SK-N-SH treated with all-trans-retinoic acid at 6 μM for 48 hours (cell line): ENCODE results near the gene LBHD1.
"Not testable (repeated sequence)": the region's sequence is repeated elsewhere in the genome, so short reads cannot be mapped to it uniquely, and the experiment has no call there.

Source experiments
- ATAC-seq: fragments of 200-7000 bp; cut with Tn5 transposase; 3 replicates; pipeline ENCODE4 v1.9.1; 2020; ENCODE audit warnings: mild to moderate bottlenecking, moderate library complexity
- CSDC2 ChIP-seq: fragments of 250-450 bp; sonication (Bioruptor Pico); IDR thresholded peaks from 2 replicates; pipeline ENCODE4 v1.5.0; 2020; ENCODE audit warnings: mild to moderate bottlenecking, moderate library complexity
- GLIS3 ChIP-seq: fragments of 250-450 bp; sonication (Bioruptor Pico); IDR thresholded peaks from 2 replicates; pipeline ENCODE4 v1.5.0; 2020; ENCODE audit warnings: mild to moderate bottlenecking, moderate library complexity
- ISL1 ChIP-seq: fragments of 250-450 bp; sonication (Bioruptor Pico); IDR thresholded peaks from 2 replicates; pipeline ENCODE4 v2.1.2; 2022; ENCODE audit warnings: mild to moderate bottlenecking, moderate library complexity
- OSR1 ChIP-seq: fragments of 250-450 bp; sonication (Bioruptor Pico); IDR thresholded peaks from 2 replicates; pipeline ENCODE4 v1.8.0; 2022; ENCODE audit warnings: moderate library complexity, mild to moderate bottlenecking, inconsistent platforms
- PPARA ChIP-seq: fragments of 250-450 bp; sonication (Bioruptor Pico); IDR thresholded peaks from 2 replicates; pipeline ENCODE4 v1.5.0; 2020; ENCODE audit warnings: mild to moderate bottlenecking, borderline replicate concordance
- RARB ChIP-seq: fragments of 250-450 bp; sonication (Bioruptor Pico); IDR thresholded peaks from 2 replicates; pipeline ENCODE4 v1.8.0; 2021; ENCODE audit warnings: mild to moderate bottlenecking, moderate library complexity
- SNAI2 ChIP-seq: fragments of 250-450 bp; sonication (Bioruptor Pico); IDR thresholded peaks from 2 replicates; pipeline ENCODE4 v1.5.0; 2020; ENCODE audit warnings: mild to moderate bottlenecking, moderate library complexity
- TCF4 ChIP-seq: fragments of 250-450 bp; sonication (Bioruptor Pico); IDR thresholded peaks from 2 replicates; pipeline ENCODE4 v1.8.0; 2021; ENCODE audit warnings: mild to moderate bottlenecking, moderate library complexity, borderline replicate concordance
- TOX ChIP-seq: fragments of 250-450 bp; sonication (Bioruptor Pico); IDR thresholded peaks from 2 replicates; pipeline ENCODE4 v1.8.0; 2021; ENCODE audit warnings: mild to moderate bottlenecking, moderate library complexity, borderline replicate concordance
- ZC3H10 ChIP-seq: fragments of 250-450 bp; sonication (Bioruptor Pico); IDR thresholded peaks from 2 replicates; pipeline ENCODE4 v1.5.1; 2021; ENCODE audit warnings: mild to moderate bottlenecking, moderate library complexity
- ZFP3 ChIP-seq: fragments of 250-450 bp; sonication (Bioruptor Pico); IDR thresholded peaks from 2 replicates; pipeline ENCODE4 v1.5.0; 2020; ENCODE audit warnings: mild to moderate bottlenecking, moderate library complexity
- ZFP30 ChIP-seq: fragments of 450-650 bp; formaldehyde crosslinking; IDR thresholded peaks from 2 replicates; pipeline ENCODE4 v1.5.0; 2022; ENCODE audit warnings: mild to moderate bottlenecking, moderate library complexity
- ZNF565 ChIP-seq: fragments of 450-650 bp; formaldehyde crosslinking; conservative IDR thresholded peaks from 2 replicates; pipeline ENCODE4 v1.5.0; 2020; ENCODE audit warnings: low read depth, mild to moderate bottlenecking, moderate library complexity
- ZNF70 ChIP-seq: fragments of 450-650 bp; formaldehyde crosslinking; IDR thresholded peaks from 2 replicates; pipeline ENCODE4 v1.5.0; 2020; ENCODE audit warnings: mild to moderate bottlenecking, moderate library complexity
- ZNF8 ChIP-seq: fragments of 450-650 bp; formaldehyde crosslinking; IDR thresholded peaks from 2 replicates; pipeline ENCODE4 v1.5.0; 2020; ENCODE audit warnings: mild to moderate bottlenecking, moderate library complexity
- TF ChIP-seq, protein P1 (sequence below): fragments of 250-450 bp; sonication (Bioruptor Pico); IDR thresholded peaks from 2 replicates; pipeline ENCODE4 v1.5.1; 2020; ENCODE audit warnings: low read depth, mild to moderate bottlenecking, moderate library complexity
- TF ChIP-seq, protein P2 (sequence below): fragments of 250-450 bp; sonication (Bioruptor Pico); IDR thresholded peaks from 2 replicates; pipeline ENCODE4 v1.8.0; 2020; ENCODE audit warnings: mild to moderate bottlenecking, moderate library complexity, borderline replicate concordance
- TF ChIP-seq, protein P3 (sequence below): fragments of 250-450 bp; sonication (Bioruptor Pico); IDR thresholded peaks from 2 replicates; pipeline ENCODE4 v1.8.0; 2021; ENCODE audit warnings: low read depth, mild to moderate bottlenecking, moderate library complexity, borderline replicate concordance
- TF ChIP-seq, protein P4 (sequence below): fragments of 250-450 bp; sonication (Bioruptor Pico); IDR thresholded peaks from 2 replicates; pipeline ENCODE4 v1.5.0; 2020; ENCODE audit warnings: mild to moderate bottlenecking, moderate library complexity
- TF ChIP-seq, protein P5 (sequence below): fragments of 250-450 bp; sonication (Bioruptor Pico); IDR thresholded peaks from 2 replicates; pipeline ENCODE4 v1.5.1; 2021; ENCODE audit warnings: mild to moderate bottlenecking, moderate library complexity

Gene LBHD1

DNA sequence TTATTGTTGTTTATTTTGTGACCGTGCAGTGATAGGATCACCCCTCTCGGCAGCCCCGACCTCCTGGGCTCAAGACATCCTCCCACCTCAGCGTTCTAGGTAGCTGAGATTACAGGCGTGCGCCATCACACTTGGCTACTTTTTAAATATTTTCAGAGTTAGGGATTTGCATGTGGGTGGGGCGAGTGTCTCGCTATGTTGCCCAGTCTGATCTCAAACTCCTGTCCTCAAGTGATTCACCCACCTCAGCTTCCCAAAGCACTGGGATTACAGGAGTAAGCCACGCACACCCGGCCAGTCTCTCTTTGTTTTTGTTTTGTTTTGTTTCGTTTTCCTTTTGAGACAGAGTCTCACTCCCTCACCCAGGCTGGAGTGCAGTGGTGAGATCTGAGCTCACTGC is 17.8 kb downstream of the LBHD1 start:
- TF ChIP-seq, protein P1, sequence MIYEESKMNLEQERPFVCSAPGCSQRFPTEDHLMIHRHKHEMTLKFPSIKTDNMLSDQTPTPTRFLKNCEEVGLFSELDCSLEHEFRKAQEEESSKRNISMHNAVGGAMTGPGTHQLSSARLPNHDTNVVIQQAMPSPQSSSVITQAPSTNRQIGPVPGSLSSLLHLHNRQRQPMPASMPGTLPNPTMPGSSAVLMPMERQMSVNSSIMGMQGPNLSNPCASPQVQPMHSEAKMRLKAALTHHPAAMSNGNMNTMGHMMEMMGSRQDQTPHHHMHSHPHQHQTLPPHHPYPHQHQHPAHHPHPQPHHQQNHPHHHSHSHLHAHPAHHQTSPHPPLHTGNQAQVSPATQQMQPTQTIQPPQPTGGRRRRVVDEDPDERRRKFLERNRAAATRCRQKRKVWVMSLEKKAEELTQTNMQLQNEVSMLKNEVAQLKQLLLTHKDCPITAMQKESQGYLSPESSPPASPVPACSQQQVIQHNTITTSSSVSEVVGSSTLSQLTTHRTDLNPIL (CRISPR knock-in tag): no peak
- TF ChIP-seq OSR1 (CRISPR knock-in tag) (no peak), TOX (no peak), GLIS3 (no peak), ZFP3 (CRISPR knock-in tag) (no peak), ISL1 (CRISPR knock-in tag) (no peak), SNAI2 (CRISPR knock-in tag) (no peak), PPARA (CRISPR knock-in tag) (no peak), ZNF8 (CRISPR knock-in tag) (no peak), CSDC2 (no peak), ZFP30 (no peak), TCF4 (CRISPR knock-in tag) (no peak)
- TF ChIP-seq, protein P2, sequence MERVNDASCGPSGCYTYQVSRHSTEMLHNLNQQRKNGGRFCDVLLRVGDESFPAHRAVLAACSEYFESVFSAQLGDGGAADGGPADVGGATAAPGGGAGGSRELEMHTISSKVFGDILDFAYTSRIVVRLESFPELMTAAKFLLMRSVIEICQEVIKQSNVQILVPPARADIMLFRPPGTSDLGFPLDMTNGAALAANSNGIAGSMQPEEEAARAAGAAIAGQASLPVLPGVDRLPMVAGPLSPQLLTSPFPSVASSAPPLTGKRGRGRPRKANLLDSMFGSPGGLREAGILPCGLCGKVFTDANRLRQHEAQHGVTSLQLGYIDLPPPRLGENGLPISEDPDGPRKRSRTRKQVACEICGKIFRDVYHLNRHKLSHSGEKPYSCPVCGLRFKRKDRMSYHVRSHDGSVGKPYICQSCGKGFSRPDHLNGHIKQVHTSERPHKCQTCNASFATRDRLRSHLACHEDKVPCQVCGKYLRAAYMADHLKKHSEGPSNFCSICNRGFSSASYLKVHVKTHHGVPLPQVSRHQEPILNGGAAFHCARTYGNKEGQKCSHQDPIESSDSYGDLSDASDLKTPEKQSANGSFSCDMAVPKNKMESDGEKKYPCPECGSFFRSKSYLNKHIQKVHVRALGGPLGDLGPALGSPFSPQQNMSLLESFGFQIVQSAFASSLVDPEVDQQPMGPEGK (CRISPR knock-in tag): no peak
- TF ChIP-seq, protein P3, sequence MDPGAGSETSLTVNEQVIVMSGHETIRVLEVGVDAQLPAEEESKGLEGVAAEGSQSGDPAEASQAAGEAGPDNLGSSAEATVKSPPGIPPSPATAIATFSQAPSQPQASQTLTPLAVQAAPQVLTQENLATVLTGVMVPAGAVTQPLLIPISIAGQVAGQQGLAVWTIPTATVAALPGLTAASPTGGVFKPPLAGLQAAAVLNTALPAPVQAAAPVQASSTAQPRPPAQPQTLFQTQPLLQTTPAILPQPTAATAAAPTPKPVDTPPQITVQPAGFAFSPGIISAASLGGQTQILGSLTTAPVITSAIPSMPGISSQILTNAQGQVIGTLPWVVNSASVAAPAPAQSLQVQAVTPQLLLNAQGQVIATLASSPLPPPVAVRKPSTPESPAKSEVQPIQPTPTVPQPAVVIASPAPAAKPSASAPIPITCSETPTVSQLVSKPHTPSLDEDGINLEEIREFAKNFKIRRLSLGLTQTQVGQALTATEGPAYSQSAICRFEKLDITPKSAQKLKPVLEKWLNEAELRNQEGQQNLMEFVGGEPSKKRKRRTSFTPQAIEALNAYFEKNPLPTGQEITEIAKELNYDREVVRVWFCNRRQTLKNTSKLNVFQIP: no peak
- TF ChIP-seq, protein P4, sequence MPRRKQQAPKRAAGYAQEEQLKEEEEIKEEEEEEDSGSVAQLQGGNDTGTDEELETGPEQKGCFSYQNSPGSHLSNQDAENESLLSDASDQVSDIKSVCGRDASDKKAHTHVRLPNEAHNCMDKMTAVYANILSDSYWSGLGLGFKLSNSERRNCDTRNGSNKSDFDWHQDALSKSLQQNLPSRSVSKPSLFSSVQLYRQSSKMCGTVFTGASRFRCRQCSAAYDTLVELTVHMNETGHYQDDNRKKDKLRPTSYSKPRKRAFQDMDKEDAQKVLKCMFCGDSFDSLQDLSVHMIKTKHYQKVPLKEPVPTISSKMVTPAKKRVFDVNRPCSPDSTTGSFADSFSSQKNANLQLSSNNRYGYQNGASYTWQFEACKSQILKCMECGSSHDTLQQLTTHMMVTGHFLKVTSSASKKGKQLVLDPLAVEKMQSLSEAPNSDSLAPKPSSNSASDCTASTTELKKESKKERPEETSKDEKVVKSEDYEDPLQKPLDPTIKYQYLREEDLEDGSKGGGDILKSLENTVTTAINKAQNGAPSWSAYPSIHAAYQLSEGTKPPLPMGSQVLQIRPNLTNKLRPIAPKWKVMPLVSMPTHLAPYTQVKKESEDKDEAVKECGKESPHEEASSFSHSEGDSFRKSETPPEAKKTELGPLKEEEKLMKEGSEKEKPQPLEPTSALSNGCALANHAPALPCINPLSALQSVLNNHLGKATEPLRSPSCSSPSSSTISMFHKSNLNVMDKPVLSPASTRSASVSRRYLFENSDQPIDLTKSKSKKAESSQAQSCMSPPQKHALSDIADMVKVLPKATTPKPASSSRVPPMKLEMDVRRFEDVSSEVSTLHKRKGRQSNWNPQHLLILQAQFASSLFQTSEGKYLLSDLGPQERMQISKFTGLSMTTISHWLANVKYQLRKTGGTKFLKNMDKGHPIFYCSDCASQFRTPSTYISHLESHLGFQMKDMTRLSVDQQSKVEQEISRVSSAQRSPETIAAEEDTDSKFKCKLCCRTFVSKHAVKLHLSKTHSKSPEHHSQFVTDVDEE: no peak
- no peak for ATAC-seq

DNA sequence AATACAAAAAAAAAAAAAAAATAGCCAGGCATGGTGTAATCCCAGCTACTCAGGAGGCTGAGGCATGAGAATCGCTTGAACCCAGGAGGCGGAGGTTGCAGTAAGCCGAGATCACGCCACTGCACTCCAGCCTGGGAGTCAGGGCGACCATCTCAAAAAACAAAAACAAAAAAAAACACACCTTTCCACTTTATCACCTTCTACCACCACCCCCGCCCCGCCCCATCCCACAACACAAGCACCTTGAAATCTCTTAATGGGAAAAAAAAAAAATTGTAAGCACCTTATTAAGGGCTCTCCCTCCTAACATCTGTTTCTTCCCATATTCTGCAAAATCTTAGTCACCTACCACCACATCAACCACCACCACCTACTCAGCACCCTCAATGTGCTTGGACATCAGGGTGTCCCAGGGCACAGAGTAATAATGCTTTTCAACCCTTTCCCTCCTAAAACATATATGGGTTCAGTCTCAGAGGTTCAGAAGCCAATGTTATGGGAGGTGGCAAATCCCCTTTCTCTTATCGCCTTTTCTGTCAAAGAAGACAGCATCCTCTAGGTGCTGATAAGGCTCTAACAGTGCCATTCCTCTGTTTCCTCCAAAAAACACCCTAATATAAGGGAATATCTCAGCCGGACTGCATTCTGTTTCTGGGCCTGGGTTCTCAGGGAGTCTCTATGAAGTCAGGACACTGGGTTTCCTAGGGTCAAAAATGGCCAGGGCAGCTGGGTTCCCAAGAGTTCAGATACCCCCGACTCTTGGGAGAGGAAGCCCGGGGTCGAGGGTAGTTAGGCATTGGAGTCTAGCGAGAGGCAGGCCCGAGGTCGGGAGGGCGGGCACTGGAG is 19.7 kb downstream of the LBHD1 start:
- no peak for ATAC-seq
- no peak for TF ChIP-seq GLIS3

DNA sequence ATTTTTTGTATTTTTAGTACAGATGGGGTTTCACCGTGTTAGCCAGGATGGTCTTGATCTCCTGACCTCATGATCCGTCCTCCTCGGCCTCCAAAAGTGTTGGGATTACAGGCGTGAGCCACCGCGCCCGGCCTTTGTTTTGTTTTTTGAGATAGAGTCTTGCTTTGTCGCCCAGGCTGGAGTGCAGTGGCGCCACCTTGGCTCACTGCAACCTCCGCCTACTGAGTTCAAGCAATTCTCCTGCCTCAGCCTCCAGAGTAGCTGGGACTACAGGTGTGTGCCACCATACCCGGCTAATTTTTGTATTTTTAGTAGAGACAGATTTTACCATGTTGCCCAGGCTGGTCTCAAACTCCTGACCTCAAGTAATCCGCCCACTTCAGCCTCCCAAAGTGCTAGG is 21.8 kb downstream of the LBHD1 start:
- ATAC-seq: not testable (repeated sequence)

DNA sequence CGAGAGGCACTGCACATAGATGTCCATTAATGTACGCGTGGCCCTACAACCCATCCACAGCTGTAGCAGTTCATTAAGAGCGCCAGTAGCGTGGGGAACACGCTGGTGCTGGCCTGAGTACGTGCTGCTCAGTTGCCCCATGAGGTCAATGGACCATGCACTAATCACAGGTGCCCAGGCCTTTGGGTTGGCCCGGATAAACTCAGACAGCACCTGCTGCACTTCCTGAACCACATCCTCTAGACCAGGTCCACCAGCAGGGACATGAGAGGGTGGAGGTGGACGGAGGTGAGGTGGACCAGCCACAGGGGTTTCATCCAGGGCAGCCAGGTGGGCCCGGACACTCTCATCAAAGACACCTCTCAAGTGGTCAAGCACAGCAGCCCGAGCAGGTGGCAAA is 22.6 kb downstream of the LBHD1 start:
- ATAC-seq: no peak
- TF ChIP-seq, protein P1 (CRISPR knock-in tag): no peak
- TF ChIP-seq CSDC2: no peak
- TF ChIP-seq TCF4 (CRISPR knock-in tag): no peak
- TF ChIP-seq ZNF565 (CRISPR knock-in tag): no peak
- TF ChIP-seq PPARA (CRISPR knock-in tag): no peak
- TF ChIP-seq OSR1 (CRISPR knock-in tag): no peak
- TF ChIP-seq ZFP30: no peak
- TF ChIP-seq RARB (CRISPR knock-in tag): no peak
- TF ChIP-seq ZNF70 (CRISPR knock-in tag): no peak
- TF ChIP-seq SNAI2 (CRISPR knock-in tag): no peak
- TF ChIP-seq ZC3H10: no peak
- TF ChIP-seq ZFP3 (CRISPR knock-in tag): no peak
- TF ChIP-seq, protein P5, sequence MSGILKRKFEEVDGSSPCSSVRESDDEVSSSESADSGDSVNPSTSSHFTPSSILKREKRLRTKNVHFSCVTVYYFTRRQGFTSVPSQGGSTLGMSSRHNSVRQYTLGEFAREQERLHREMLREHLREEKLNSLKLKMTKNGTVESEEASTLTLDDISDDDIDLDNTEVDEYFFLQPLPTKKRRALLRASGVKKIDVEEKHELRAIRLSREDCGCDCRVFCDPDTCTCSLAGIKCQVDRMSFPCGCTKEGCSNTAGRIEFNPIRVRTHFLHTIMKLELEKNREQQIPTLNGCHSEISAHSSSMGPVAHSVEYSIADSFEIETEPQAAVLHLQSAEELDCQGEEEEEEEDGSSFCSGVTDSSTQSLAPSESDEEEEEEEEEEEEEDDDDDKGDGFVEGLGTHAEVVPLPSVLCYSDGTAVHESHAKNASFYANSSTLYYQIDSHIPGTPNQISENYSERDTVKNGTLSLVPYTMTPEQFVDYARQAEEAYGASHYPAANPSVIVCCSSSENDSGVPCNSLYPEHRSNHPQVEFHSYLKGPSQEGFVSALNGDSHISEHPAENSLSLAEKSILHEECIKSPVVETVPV: no peak
- TF ChIP-seq, protein P2 (CRISPR knock-in tag): no peak
- TF ChIP-seq ZNF8 (CRISPR knock-in tag): no peak
- TF ChIP-seq, protein P3: no peak
- no peak for TF ChIP-seq ISL1 (CRISPR knock-in tag)
